ENCODE measurements around the gene ARAP1. TPM values are rescaled to one million over a fixed set of nuclear protein-coding genes. Genes with fewer than 3 reads are reported as not detected.

Gene ARAP1
- total RNA-seq, 1 experiment from 2014 or later, result 86.2 TPM

GRCh38 chr11:72746821-72747220 is 5.4 kb downstream of the ARAP1 start:
- Histone ChIP-seq H3K27ac (ENCODE audit: low read length) (no peak overlapping the region), H3K4me1 (ENCODE audit: insufficient read depth, low read length) (peaks cover 18% of the 10 kb centered on the region), H4K20me1 (ENCODE audit: low read length) (no peaks in the 10 kb centered on the region), H3K27me3 (ENCODE audit: low read length) (no peaks in the 10 kb centered on the region), H3K4me2 (ENCODE audit: low read length) (no peak overlapping the region), H3F3A (ENCODE audit: low read length, unreplicated experiment) (no peaks in the 10 kb centered on the region), H3K9ac (ENCODE audit: low read length) (no peak overlapping the region), H3K4me3 (ENCODE audit: low read length) (no peak overlapping the region), H3K79me2 (ENCODE audit: low read length) (peaks cover 56% of the 10 kb centered on the region), H3K9me2 (replicated peaks; ENCODE audit: low read length) (no peaks in the 10 kb centered on the region), H3K9me3 (ENCODE audit: low read length) (no peaks in the 10 kb centered on the region), H3K36me3 (ENCODE audit: low read depth, low read length) (no peaks in the 10 kb centered on the region), H2AFZ (ENCODE audit: low read length) (no peak overlapping the region)
- TF ChIP-seq CTCF (conservative IDR thresholded peaks at IDR 0.05; ENCODE audit: low read depth, low read length) (no peak), EZH2phosphoT487 (IDR thresholded peaks at IDR 0.05; ENCODE audit: borderline replicate concordance, low read length) (no peak), EZH2 (IDR thresholded peaks at IDR 0.05; ENCODE audit: low read length, unreplicated experiment) (no peak)
- intact Hi-C loops (cut with micrococcal nuclease), result no loop called here
- CTCF ChIA-PET, result no interaction called here
- no TSS peak for BruUV-seq (replicated peaks)
- DNase-seq, result no peak
- no peak for ATAC-seq
- POLR2A ChIA-PET (ENCODE audit: unreplicated experiment), result no interaction called here

- no TSS peak for BruUV-seq (replicated peaks)
- H3K9me3 ChIP-seq (ENCODE audit: low read length), result no peaks in the 10 kb centered on the region
- no peak overlapping the region for H3K9ac ChIP-seq (ENCODE audit: low read length)
- no peaks in the 10 kb centered on the region for H3F3A ChIP-seq (ENCODE audit: low read length, unreplicated experiment)
- no peak overlapping the region for H3K4me2 ChIP-seq (ENCODE audit: low read length)
- POLR2A ChIA-PET (ENCODE audit: unreplicated experiment), result no interaction called here
- no peaks in the 10 kb centered on the region for H3K36me3 ChIP-seq (ENCODE audit: low read depth, low read length)
- peaks cover 20% of the 10 kb centered on the region for H3K4me1 ChIP-seq (ENCODE audit: insufficient read depth, low read length)
- intact Hi-C loops (cut with micrococcal nuclease), result no loop called here
- H2AFZ ChIP-seq (ENCODE audit: low read length), result no peak overlapping the region
- TF ChIP-seq CTCF (conservative IDR thresholded peaks at IDR 0.05; ENCODE audit: low read depth, low read length) (no peak), EZH2 (IDR thresholded peaks at IDR 0.05; ENCODE audit: low read length, unreplicated experiment) (no peak), EZH2phosphoT487 (IDR thresholded peaks at IDR 0.05; ENCODE audit: borderline replicate concordance, low read length) (no peak)
- CTCF ChIA-PET, result no interaction called here
- no peak overlapping the region for H3K27ac ChIP-seq (ENCODE audit: low read length)
- ATAC-seq (no peak), DNase-seq (no peak)
- H4K20me1 ChIP-seq (ENCODE audit: low read length), result no peaks in the 10 kb centered on the region
- no peaks in the 10 kb centered on the region for H3K9me2 ChIP-seq (replicated peaks; ENCODE audit: low read length)
- no peak overlapping the region for H3K4me3 ChIP-seq (ENCODE audit: low read length)
- no peaks in the 10 kb centered on the region for H3K27me3 ChIP-seq (ENCODE audit: low read length)
- peaks cover 54% of the 10 kb centered on the region for H3K79me2 ChIP-seq (ENCODE audit: low read length)
Measured at GRCh38 chr11:72745925-72746550, 6.2 kb downstream of the ARAP1 start.

- no peak for TF ChIP-seq EZH2 (IDR thresholded peaks at IDR 0.05; ENCODE audit: low read length, unreplicated experiment)
- no peak for TF ChIP-seq CTCF (conservative IDR thresholded peaks at IDR 0.05; ENCODE audit: low read depth, low read length)
- no peaks in the 10 kb centered on the region for H3K9me3 ChIP-seq (ENCODE audit: low read length)
- no peak for DNase-seq
- H3K9ac ChIP-seq (ENCODE audit: low read length), result no peak overlapping the region
- peaks cover 54% of the 10 kb centered on the region for H3K79me2 ChIP-seq (ENCODE audit: low read length)
- POLR2A ChIA-PET (ENCODE audit: unreplicated experiment), result no interaction called here
- no peaks in the 10 kb centered on the region for H3F3A ChIP-seq (ENCODE audit: low read length, unreplicated experiment)
- no TSS peak for BruUV-seq (replicated peaks)
- no peak overlapping the region for H3K4me2 ChIP-seq (ENCODE audit: low read length)
- no peaks in the 10 kb centered on the region for H3K9me2 ChIP-seq (replicated peaks; ENCODE audit: low read length)
- no peaks in the 10 kb centered on the region for H3K36me3 ChIP-seq (ENCODE audit: low read depth, low read length)
- no peaks in the 10 kb centered on the region for H3K27me3 ChIP-seq (ENCODE audit: low read length)
- CTCF ChIA-PET, result no interaction called here
- no peak overlapping the region for H3K4me3 ChIP-seq (ENCODE audit: low read length)
- intact Hi-C loops (cut with micrococcal nuclease), result no loop called here
- peaks cover 19% of the 10 kb centered on the region for H3K4me1 ChIP-seq (ENCODE audit: insufficient read depth, low read length)
- no peaks in the 10 kb centered on the region for H4K20me1 ChIP-seq (ENCODE audit: low read length)
- no peak for ATAC-seq
- H3K27ac ChIP-seq (ENCODE audit: low read length), result no peak overlapping the region
- no peak overlapping the region for H2AFZ ChIP-seq (ENCODE audit: low read length)
Measured at GRCh38 chr11:72745511-72745910, 6.7 kb downstream of the ARAP1 start.

Data from PC-3 (cell line).